ENCODE measurements around the gene MOCS3.

- TF ChIP-seq NBN (conservative IDR thresholded peaks at IDR 0.05) = no peak
- no peak for TF ChIP-seq ZSCAN30 (CRISPR knock-in tag; IDR thresholded peaks at IDR 0.05)
- TF ChIP-seq SOX13 (IDR thresholded peaks at IDR 0.05) = no peak
- TF ChIP-seq SOX13 (CRISPR knock-in tag; conservative IDR thresholded peaks at IDR 0.05 in 1 of 2, IDR thresholded peaks at IDR 0.05 in 1 of 2) = no peak
- TF ChIP-seq MYC (CRISPR knock-in tag; IDR thresholded peaks at IDR 0.05; ENCODE audit: borderline replicate concordance) = no peak
- TF ChIP-seq, protein P1, sequence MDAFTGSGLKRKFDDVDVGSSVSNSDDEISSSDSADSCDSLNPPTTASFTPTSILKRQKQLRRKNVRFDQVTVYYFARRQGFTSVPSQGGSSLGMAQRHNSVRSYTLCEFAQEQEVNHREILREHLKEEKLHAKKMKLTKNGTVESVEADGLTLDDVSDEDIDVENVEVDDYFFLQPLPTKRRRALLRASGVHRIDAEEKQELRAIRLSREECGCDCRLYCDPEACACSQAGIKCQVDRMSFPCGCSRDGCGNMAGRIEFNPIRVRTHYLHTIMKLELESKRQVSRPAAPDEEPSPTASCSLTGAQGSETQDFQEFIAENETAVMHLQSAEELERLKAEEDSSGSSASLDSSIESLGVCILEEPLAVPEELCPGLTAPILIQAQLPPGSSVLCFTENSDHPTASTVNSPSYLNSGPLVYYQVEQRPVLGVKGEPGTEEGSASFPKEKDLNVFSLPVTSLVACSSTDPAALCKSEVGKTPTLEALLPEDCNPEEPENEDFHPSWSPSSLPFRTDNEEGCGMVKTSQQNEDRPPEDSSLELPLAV (CRISPR knock-in tag; conservative IDR thresholded peaks at IDR 0.05; ENCODE audit: low read depth) = no peak
- TF ChIP-seq, protein P2, sequence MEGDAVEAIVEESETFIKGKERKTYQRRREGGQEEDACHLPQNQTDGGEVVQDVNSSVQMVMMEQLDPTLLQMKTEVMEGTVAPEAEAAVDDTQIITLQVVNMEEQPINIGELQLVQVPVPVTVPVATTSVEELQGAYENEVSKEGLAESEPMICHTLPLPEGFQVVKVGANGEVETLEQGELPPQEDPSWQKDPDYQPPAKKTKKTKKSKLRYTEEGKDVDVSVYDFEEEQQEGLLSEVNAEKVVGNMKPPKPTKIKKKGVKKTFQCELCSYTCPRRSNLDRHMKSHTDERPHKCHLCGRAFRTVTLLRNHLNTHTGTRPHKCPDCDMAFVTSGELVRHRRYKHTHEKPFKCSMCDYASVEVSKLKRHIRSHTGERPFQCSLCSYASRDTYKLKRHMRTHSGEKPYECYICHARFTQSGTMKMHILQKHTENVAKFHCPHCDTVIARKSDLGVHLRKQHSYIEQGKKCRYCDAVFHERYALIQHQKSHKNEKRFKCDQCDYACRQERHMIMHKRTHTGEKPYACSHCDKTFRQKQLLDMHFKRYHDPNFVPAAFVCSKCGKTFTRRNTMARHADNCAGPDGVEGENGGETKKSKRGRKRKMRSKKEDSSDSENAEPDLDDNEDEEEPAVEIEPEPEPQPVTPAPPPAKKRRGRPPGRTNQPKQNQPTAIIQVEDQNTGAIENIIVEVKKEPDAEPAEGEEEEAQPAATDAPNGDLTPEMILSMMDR (CRISPR knock-in tag; IDR thresholded peaks at IDR 0.05) = no peak
- TF ChIP-seq HNRNPK (IDR thresholded peaks at IDR 0.05; ENCODE audit: low read depth, low read length, poor library complexity, severe bottlenecking) = no peak
- no peak for TF ChIP-seq GABPA (IDR thresholded peaks at IDR 0.05; ENCODE audit: low read depth, low read length)
- TF ChIP-seq GABPA (CRISPR knock-in tag; IDR thresholded peaks at IDR 0.05; ENCODE audit: low read depth) = no peak
- no peak for TF ChIP-seq EZH2 (conservative IDR thresholded peaks at IDR 0.05; ENCODE audit: low read depth, low read length)
- TF ChIP-seq HNRNPL (IDR thresholded peaks at IDR 0.05; ENCODE audit: low read depth, low read length) = no peak
Measured at GRCh38 chr20:51009303-51010042, 50.9 kb downstream of the MOCS3 start.

All from HepG2 (cell line).